ENCODE measurements around the gene KLK4. TPM values are rescaled to one million over a fixed set of nuclear protein-coding genes. Genes with fewer than 3 reads are reported as not detected.

KLK4 gene
- polyA plus RNA-seq, 1 of the 3 experiments (the other 2 are of a cell fraction): not detected

- no peak overlapping the region for H2AFZ ChIP-seq (ENCODE audit: low read depth)
- CTCF ChIA-PET: no interaction called here
- no peak overlapping the region for H3K4me2 ChIP-seq
- H3K27me3 ChIP-seq (ENCODE audit: insufficient read depth): peaks cover 58% of the 10 kb centered on the region
- H3K4me3 ChIP-seq (ENCODE audit: low read depth in 2 of 2, low read length in 1 of 2): no peak overlapping the region
- H3K9ac ChIP-seq: no peak overlapping the region
- H3K9me3 ChIP-seq: no peaks in the 10 kb centered on the region
- peaks cover 0 to 2% of the 10 kb centered on the region in 2 experiments; a peak in 1 of 4 replicates for H3K4me1 ChIP-seq (ENCODE audit: control insufficient read depth in 1 of 2, insufficient read depth in 2 of 2, low read depth in 1 of 2, low read length in 1 of 2)
- no peak for TF ChIP-seq TCF12 (IDR thresholded peaks at IDR 0.05)
- TF ChIP-seq FOXJ3 (CRISPR knock-in tag; IDR thresholded peaks at IDR 0.05): no peak
- TF ChIP-seq ZBTB33 (IDR thresholded peaks at IDR 0.05; ENCODE audit: borderline replicate concordance, low read depth): no peak
- WGBS (ENCODE audit: low lambda C conversion rate): 1% methylated on average over 5 of the region's 5 CpGs
- no peaks in the 10 kb centered on the region for H3F3A ChIP-seq (replicated peaks; ENCODE audit: insufficient read depth)
- H3K27ac ChIP-seq (ENCODE audit: low read depth in 2 of 2, low read length in 1 of 2): no peak overlapping the region
- no peaks in the 10 kb centered on the region for H3K36me3 ChIP-seq (replicated peaks in 1 of 2; ENCODE audit: control insufficient read depth in 1 of 2, insufficient read depth in 2 of 2, low read length in 1 of 2)
- POLR2A ChIA-PET: no interaction called here
- H3K9me2 ChIP-seq: no peaks in the 10 kb centered on the region
- DNase-seq: no peak
- H3K79me2 ChIP-seq (ENCODE audit: insufficient read depth): no peaks in the 10 kb centered on the region
- no peaks in the 10 kb centered on the region for H4K20me1 ChIP-seq (ENCODE audit: insufficient read depth)
Measured at GRCh38 chr19:50874211-50874610, 37.0 kb downstream of the KLK4 start.

- H3K4me3 ChIP-seq (ENCODE audit: low read depth in 2 of 2, low read length in 1 of 2): no peak within 1 kb of the TSS
- peaks cover 0 to 2% of the 10 kb centered on the region in 2 experiments; a peak in 1 of 4 replicates for H3K4me1 ChIP-seq (ENCODE audit: control insufficient read depth in 1 of 2, insufficient read depth in 2 of 2, low read depth in 1 of 2, low read length in 1 of 2)
- H3K79me2 ChIP-seq (ENCODE audit: insufficient read depth): no peaks in the 10 kb centered on the region
- H3K9ac ChIP-seq: no peak within 1 kb of the TSS
- H3K27me3 ChIP-seq (ENCODE audit: insufficient read depth): peaks cover 60% of the 10 kb centered on the region
- no peaks in the 10 kb centered on the region for H4K20me1 ChIP-seq (ENCODE audit: insufficient read depth)
- ChIA-PET POLR2A (no interaction called here), CTCF (interaction anchor here (1.0 kb wide), 1 partner anchor 148 kb away, joined by 3 read pairs; no protein-coding TSS in a partner anchor)
- no peaks in the 10 kb centered on the region for H3K9me3 ChIP-seq
- H3K4me2 ChIP-seq: no peak within 1 kb of the TSS
- no peak for TF ChIP-seq NFIC (IDR thresholded peaks at IDR 0.05; ENCODE audit: borderline replicate concordance)
- no peak for TF ChIP-seq CHD2 (IDR thresholded peaks at IDR 0.05; ENCODE audit: low read length, partially characterized antibody)
- TF ChIP-seq ZBTB33 (IDR thresholded peaks at IDR 0.05; ENCODE audit: borderline replicate concordance, low read depth): no peak
- no peak for TF ChIP-seq NRF1 (IDR thresholded peaks at IDR 0.05; ENCODE audit: low read depth, low read length)
- no peak for TF ChIP-seq TCF12 (IDR thresholded peaks at IDR 0.05)
- TF ChIP-seq GATA2 (CRISPR knock-in tag; IDR thresholded peaks at IDR 0.05): no peak
- TF ChIP-seq ELF1 (IDR thresholded peaks at IDR 0.05): no peak
- no peak for TF ChIP-seq RFX5 (IDR thresholded peaks at IDR 0.05; ENCODE audit: low read length)
- no peak for TF ChIP-seq POLR2AphosphoS5 (IDR thresholded peaks at IDR 0.05; ENCODE audit: low read depth, low read length)
- no peak for TF ChIP-seq EZH2phosphoT487 (IDR thresholded peaks at IDR 0.05; ENCODE audit: borderline replicate concordance, low read depth)
- TF ChIP-seq FOXM1 (IDR thresholded peaks at IDR 0.05; ENCODE audit: low read depth): no peak
- no peak for TF ChIP-seq USF1 (IDR thresholded peaks at IDR 0.05; ENCODE audit: borderline replicate concordance, low read depth)
- no peaks in the 10 kb centered on the region for H3K9me2 ChIP-seq
- no peak for DNase-seq
- 33% methylated on average over 3 of the region's 3 CpGs for WGBS (ENCODE audit: low lambda C conversion rate)
- H3K36me3 ChIP-seq (replicated peaks in 1 of 2; ENCODE audit: control insufficient read depth in 1 of 2, insufficient read depth in 2 of 2, low read length in 1 of 2): no peaks in the 10 kb centered on the region
- no peaks in the 10 kb centered on the region for H3F3A ChIP-seq (replicated peaks; ENCODE audit: insufficient read depth)
- no peak within 1 kb of the TSS for H3K27ac ChIP-seq (ENCODE audit: low read depth in 2 of 2, low read length in 1 of 2)
- H2AFZ ChIP-seq (ENCODE audit: low read depth): no peak within 1 kb of the TSS
Measured at GRCh38 chr19:50873056-50873455, 38.1 kb downstream of the KLK4 start, which contains the start of gene KLK2. KLK2 (plus strand) TSS chr19:50873439; CDS start chr19:50873474, 35 bp downstream.

Measured in SK-N-SH (cell line).